Activated CD8-positive, alpha-beta T cell treated with anti-CD3 and anti-CD28 coated beads for 36 hours (primary cell): Measurements from ENCODE around the gene SPIN2A. TPM values are rescaled to one million over a fixed set of nuclear protein-coding genes. Genes with fewer than 3 reads are reported as not detected.
"Not testable (repeated sequence)": the region's sequence is repeated elsewhere in the genome, so short reads cannot be mapped to it uniquely, and the experiment has no call there.

ENCODE experiments used
- ATAC-seq: fragments of 200-7000 bp; cut with Tn5 transposase; one replicate; pipeline ENCODE4 v1.10.0; 2021; ENCODE audit warnings: mild to moderate bottlenecking, moderate library complexity
- CTCF ChIA-PET: fragments of 350-600 bp; sonication (Branson Sonifier 250); formaldehyde crosslinking; loops from one replicate; lab custom pipeline; 2021; ENCODE audit warnings: antibody characterized with exemption; lab: Charles Lee
- POLR2A ChIA-PET: fragments of 350-600 bp; sonication (Branson Sonifier 250); formaldehyde crosslinking; loops from one replicate; lab custom pipeline; 2021; ENCODE audit warnings: antibody characterized with exemption; lab: Charles Lee
- DNase-seq: peaks from one replicate; pipeline ENCODE4 v3.0.0-alpha.2; 2020
- H3K27ac Mint-ChIP-seq: one replicate; pipeline ENCODE4 v1.8.0; 2021; ENCODE audit warnings: mild to moderate bottlenecking, mixed read lengths
- H3K27me3 Mint-ChIP-seq: one replicate; pipeline ENCODE4 v1.8.0; 2021; ENCODE audit warnings: mixed read lengths
- H3K36me3 Mint-ChIP-seq: one replicate; pipeline ENCODE4 v1.8.0; 2021; ENCODE audit warnings: low read depth, mixed read lengths
- H3K4me1 Mint-ChIP-seq: one replicate; pipeline ENCODE4 v1.8.0; 2021; ENCODE audit warnings: low read depth, mixed read lengths
- H3K4me3 Mint-ChIP-seq: one replicate; pipeline ENCODE4 v1.8.0; 2021; ENCODE audit warnings: mild to moderate bottlenecking, moderate library complexity, mixed read lengths
- H3K9me3 Mint-ChIP-seq: one replicate; pipeline ENCODE4 v1.8.0; 2021; ENCODE audit warnings: mixed read lengths
- CTCF ChIP-seq: fragments of 200-600 bp; IDR thresholded peaks from one replicate; pipeline ENCODE4 v1.8.0; 2022; ENCODE audit warnings: antibody characterized with exemption, mild to moderate bottlenecking
- intact Hi-C: fragments of 100-400 bp; cut with micrococcal nuclease; formaldehyde crosslinking; loops from one replicate; pipeline ENCODE4 v1.10.0; 2022
- total RNA-seq, 2 experiments: library from RNA; stranded (reverse); gene quantifications; one replicate each; pipeline ENCODE4 v1.2.3, GENCODE V29; 2021

SPIN2A gene
- total RNA-seq, 2 experiments from 2014 or later: 0.36 to 0.81 TPM

DNA sequence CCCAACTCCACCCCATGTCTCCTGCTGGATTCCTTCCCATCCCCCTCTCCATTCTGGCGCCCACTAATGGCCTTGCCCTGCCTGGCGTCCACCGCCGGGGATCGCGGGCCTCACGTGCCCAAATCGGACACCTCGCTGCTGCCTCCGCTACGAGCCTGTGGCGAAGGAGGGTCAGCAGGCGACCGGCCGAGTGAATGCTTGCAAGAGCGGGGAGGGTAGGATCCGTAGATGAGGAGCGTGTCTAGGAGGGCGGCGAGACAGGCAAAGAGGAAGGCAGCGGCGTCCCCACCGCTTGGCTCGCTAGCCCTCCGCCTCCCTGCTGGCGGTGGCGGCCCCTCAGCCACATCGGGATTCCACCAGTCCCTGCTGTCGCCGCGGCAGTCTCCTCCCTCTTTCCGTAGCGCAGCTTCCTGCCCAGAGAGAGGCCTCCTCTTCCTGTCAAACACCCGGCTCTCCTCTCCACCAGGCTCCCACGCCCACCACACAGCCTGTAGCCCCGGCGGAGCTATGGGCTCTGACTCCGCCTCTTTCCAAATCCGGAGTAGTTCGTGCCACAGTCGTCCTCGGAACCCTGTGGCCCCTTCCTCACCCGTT, 15.9 kb downstream of the SPIN2A start, which contains the start of gene SPIN2B:
Gene SPIN2B, minus strand, starts transcription at position 387 of the 594 bp plus-strand sequence.
- CTCF ChIA-PET: no interaction called here
- intact Hi-C loops: no loop called here

DNA sequence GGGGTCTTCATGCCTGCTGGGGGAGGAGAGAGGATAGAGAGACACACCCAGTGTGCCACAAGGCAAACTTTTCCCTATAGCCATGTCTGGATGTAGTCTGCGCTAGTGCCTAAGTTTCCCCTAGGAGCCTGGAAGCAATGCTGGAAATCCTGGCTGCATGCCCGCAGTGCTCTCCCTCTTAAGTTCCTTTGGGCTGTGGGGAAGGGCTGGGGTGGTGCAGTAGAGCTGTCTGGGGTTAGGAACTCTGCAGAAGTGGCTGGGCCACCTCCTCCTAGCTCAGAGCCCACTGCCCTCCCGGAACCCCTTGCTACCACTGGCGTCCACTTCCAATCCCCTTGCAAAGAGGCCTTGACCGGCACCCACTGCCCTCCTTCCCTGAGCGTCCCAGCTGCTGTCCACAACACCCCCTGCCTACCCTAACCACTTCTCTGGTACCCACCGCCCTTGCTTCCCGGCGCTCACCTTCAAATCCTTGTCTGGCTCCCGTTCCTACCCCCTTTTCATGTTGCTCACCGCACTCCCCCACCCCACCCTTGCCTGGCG, 16.5 kb downstream of the SPIN2A start:
- POLR2A ChIA-PET, intact Hi-C loops, CTCF ChIA-PET, H3K4me1 Mint-ChIP-seq, ATAC-seq, DNase-seq, H3K27me3 Mint-ChIP-seq, H3K36me3 Mint-ChIP-seq, H3K9me3 Mint-ChIP-seq: not testable (repeated sequence)
- Mint-ChIP-seq H3K4me3 (peak overlapping the region; percentile 83), H3K27ac (peak overlapping the region; percentile 87)

More for the DNA sequence above, 15.9 kb downstream of the SPIN2A start, which contains the start of gene SPIN2B:
- H3K4me3 Mint-ChIP-seq: peak within 1 kb of the TSS; percentile 83
- no peak for TF ChIP-seq CTCF
- ATAC-seq (peak; percentile 100), DNase-seq (peak; percentile 89)
- no peaks in the 10 kb centered on the region for H3K9me3 Mint-ChIP-seq
- peak within 1 kb of the TSS; percentile 87 for H3K27ac Mint-ChIP-seq
- peaks cover 7% of the 10 kb centered on the region for H3K4me1 Mint-ChIP-seq
- H3K27me3 Mint-ChIP-seq: no peaks in the 10 kb centered on the region
- H3K36me3 Mint-ChIP-seq: peaks cover 7% of the 10 kb centered on the region
- POLR2A ChIA-PET: no interaction called here

- intact Hi-C loops: no loop called here
- ChIA-PET POLR2A (no interaction called here), CTCF (no interaction called here)
- H3K36me3 Mint-ChIP-seq: peaks cover 12% of the 10 kb centered on the region
- no peak for TF ChIP-seq CTCF
- H3K9me3 Mint-ChIP-seq: no peaks in the 10 kb centered on the region
- no peak overlapping the region for H3K4me3 Mint-ChIP-seq
- ATAC-seq (no peak), DNase-seq (no peak)
- no peaks in the 10 kb centered on the region for H3K27me3 Mint-ChIP-seq
- H3K4me1 Mint-ChIP-seq: peaks cover 5% of the 10 kb centered on the region
- H3K27ac Mint-ChIP-seq: no peak overlapping the region
These were observed 17.8 kb downstream of the SPIN2A start for GRCh38 chrX:57119416-57119815.

- H3K4me3 Mint-ChIP-seq, H3K27me3 Mint-ChIP-seq, H3K9me3 Mint-ChIP-seq, H3K4me1 Mint-ChIP-seq, ATAC-seq, CTCF ChIA-PET, POLR2A ChIA-PET, intact Hi-C loops, H3K27ac Mint-ChIP-seq, DNase-seq: not testable (repeated sequence)
- peaks cover 14% of the 10 kb centered on the region for H3K36me3 Mint-ChIP-seq
These were observed 19.6 kb downstream of the SPIN2A start for GRCh38 chrX:57117566-57117965.

GRCh38 chrX:57104921-57105398, 32.2 kb downstream of the SPIN2A start:
- POLR2A ChIA-PET: no interaction called here
- CTCF ChIA-PET: no interaction called here
- Mint-ChIP-seq H3K9me3 (peaks cover 7% of the 10 kb centered on the region), H3K27me3 (no peaks in the 10 kb centered on the region), H3K27ac (no peak overlapping the region), H3K4me1 (no peaks in the 10 kb centered on the region), H3K4me3 (no peak overlapping the region), H3K36me3 (peaks cover 42% of the 10 kb centered on the region)
- ATAC-seq (no peak), DNase-seq (no peak)
- intact Hi-C loops: no loop called here
- no peak for TF ChIP-seq CTCF

- ATAC-seq: no peak
- Mint-ChIP-seq H3K27ac (no peak overlapping the region), H3K4me1 (no peaks in the 10 kb centered on the region), H3K4me3 (no peak overlapping the region), H3K9me3 (peaks cover 9% of the 10 kb centered on the region), H3K36me3 (peaks cover 42% of the 10 kb centered on the region), H3K27me3 (no peaks in the 10 kb centered on the region)
- POLR2A ChIA-PET: no interaction called here
- DNase-seq: no peak
- TF ChIP-seq CTCF: no peak
- CTCF ChIA-PET: no interaction called here
- intact Hi-C loops: no loop called here
These were observed 32.8 kb downstream of the SPIN2A start for GRCh38 chrX:57104406-57104805.
